ENCODE results near the gene KRTAP10-10. TPM values are rescaled to one million over a fixed set of nuclear protein-coding genes. Genes with fewer than 3 reads are reported as not detected.

The KRTAP10-10 gene
- total RNA-seq, 4 donors from 2014 or later = 3.3 to 8.0 TPM; not detected in 2

GRCh38 chr21:44667612-44668011 lies 30.5 kb downstream of the KRTAP10-10 start:
- H3K9me3 ChIP-seq = peaks cover 10% of the 10 kb centered on the region
- H3K4me1 ChIP-seq = no peaks in the 10 kb centered on the region
- DNase-seq (ENCODE audit: low spot score in 2 of 2) = no peak
- H3K27ac ChIP-seq = no peak overlapping the region
- 81% methylated on average over 1 of the region's 1 CpG for WGBS
- H3K36me3 ChIP-seq = no peaks in the 10 kb centered on the region
- H3K4me3 ChIP-seq = no peak overlapping the region
- H3K27me3 ChIP-seq = no peaks in the 10 kb centered on the region
- no peak for TF ChIP-seq POLR2AphosphoS5 (IDR thresholded peaks at IDR 0.05)
- TF ChIP-seq, protein P1, sequence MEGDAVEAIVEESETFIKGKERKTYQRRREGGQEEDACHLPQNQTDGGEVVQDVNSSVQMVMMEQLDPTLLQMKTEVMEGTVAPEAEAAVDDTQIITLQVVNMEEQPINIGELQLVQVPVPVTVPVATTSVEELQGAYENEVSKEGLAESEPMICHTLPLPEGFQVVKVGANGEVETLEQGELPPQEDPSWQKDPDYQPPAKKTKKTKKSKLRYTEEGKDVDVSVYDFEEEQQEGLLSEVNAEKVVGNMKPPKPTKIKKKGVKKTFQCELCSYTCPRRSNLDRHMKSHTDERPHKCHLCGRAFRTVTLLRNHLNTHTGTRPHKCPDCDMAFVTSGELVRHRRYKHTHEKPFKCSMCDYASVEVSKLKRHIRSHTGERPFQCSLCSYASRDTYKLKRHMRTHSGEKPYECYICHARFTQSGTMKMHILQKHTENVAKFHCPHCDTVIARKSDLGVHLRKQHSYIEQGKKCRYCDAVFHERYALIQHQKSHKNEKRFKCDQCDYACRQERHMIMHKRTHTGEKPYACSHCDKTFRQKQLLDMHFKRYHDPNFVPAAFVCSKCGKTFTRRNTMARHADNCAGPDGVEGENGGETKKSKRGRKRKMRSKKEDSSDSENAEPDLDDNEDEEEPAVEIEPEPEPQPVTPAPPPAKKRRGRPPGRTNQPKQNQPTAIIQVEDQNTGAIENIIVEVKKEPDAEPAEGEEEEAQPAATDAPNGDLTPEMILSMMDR (IDR thresholded peaks at IDR 0.05) = no peak
- TF ChIP-seq EP300 (IDR thresholded peaks at IDR 0.05) = no peak
- TF ChIP-seq POLR2A (IDR thresholded peaks at IDR 0.05) = no peak

GRCh38 chr21:44670642-44671432 lies 33.7 kb downstream of the KRTAP10-10 start:
- H3K4me1 ChIP-seq = no peaks in the 10 kb centered on the region
- DNase-seq (ENCODE audit: low spot score in 2 of 2) = no peak
- peaks cover 7% of the 10 kb centered on the region for H3K9me3 ChIP-seq
- WGBS = 95% methylated on average over 2 of the region's 3 CpGs
- no peaks in the 10 kb centered on the region for H3K27me3 ChIP-seq
- no peak overlapping the region for H3K4me3 ChIP-seq
- no peaks in the 10 kb centered on the region for H3K36me3 ChIP-seq
- no peak for TF ChIP-seq POLR2A (IDR thresholded peaks at IDR 0.05)
- TF ChIP-seq EP300 (IDR thresholded peaks at IDR 0.05) = no peak
- TF ChIP-seq, protein P1 (IDR thresholded peaks at IDR 0.05) = no peak
- TF ChIP-seq POLR2AphosphoS5 (IDR thresholded peaks at IDR 0.05) = no peak
- no peak overlapping the region for H3K27ac ChIP-seq

DNA sequence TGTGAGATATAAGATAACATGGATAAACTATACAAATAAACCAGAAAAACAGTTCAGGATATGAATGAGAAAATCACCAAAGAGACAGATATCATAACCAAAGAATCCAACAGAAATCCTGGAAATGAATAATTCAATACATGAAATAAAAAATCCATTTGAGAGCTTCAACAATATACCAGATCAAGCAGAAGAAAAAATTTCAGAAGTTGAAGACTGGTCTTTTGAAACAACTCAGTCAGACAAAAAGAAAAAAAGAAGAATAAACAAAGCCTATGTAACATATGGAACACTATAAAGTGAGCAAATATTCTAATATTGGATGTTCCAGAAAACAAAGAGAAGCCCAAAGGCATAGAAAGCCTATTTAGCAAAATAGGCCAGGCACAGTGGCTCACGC lies 34.8 kb downstream of the KRTAP10-10 start:
- Histone ChIP-seq H3K36me3 (no peaks in the 10 kb centered on the region), H3K9me3 (peaks cover 7% of the 10 kb centered on the region), H3K27me3 (no peaks in the 10 kb centered on the region), H3K4me1 (no peaks in the 10 kb centered on the region), H3K4me3 (no peak overlapping the region), H3K27ac (no peak overlapping the region)
- no peak for DNase-seq (ENCODE audit: low spot score in 2 of 2)
- WGBS = 90% methylated on average over 1 of the region's 1 CpG
- TF ChIP-seq EP300 (IDR thresholded peaks at IDR 0.05) (no peak), POLR2A (IDR thresholded peaks at IDR 0.05) (no peak)
- TF ChIP-seq, protein P1 (IDR thresholded peaks at IDR 0.05) = no peak

DNA sequence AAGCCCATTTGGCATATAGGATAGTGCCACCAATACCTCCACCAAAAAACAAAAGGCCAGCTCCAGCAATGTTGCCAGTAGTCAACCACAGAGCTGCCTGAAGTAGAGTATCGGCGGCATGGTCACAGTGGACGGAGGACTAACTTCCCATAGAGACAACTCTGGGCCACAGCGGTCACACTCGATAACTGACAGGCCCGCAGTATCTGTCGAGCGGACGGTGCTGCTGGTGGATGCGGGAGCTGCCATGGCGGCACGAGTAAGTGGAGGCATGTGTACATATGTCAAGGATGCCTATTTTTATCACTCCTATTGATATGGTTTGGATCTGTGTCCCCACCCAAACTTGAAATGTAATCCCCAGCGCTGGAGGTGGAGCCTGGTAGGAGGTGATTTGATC lies 40.7 kb downstream of the KRTAP10-10 start:
- no peak for DNase-seq (ENCODE audit: low spot score in 2 of 2)
- H3K4me1 ChIP-seq = no peaks in the 10 kb centered on the region

GRCh38 chr21:44681152-44681551 lies 44.0 kb downstream of the KRTAP10-10 start:
- H3K4me1 ChIP-seq = no peaks in the 10 kb centered on the region
- no peak for TF ChIP-seq EP300 (IDR thresholded peaks at IDR 0.05)
- TF ChIP-seq, protein P1 (IDR thresholded peaks at IDR 0.05) = no peak
- TF ChIP-seq POLR2AphosphoS5 (IDR thresholded peaks at IDR 0.05) = no peak
- no peak for TF ChIP-seq POLR2A (IDR thresholded peaks at IDR 0.05)
- no peak overlapping the region for H3K27ac ChIP-seq
- no peak overlapping the region for H3K4me3 ChIP-seq
- WGBS = 82% methylated on average over 11 of the region's 11 CpGs
- DNase-seq (ENCODE audit: low spot score in 2 of 2) = no peak
- H3K9me3 ChIP-seq = no peaks in the 10 kb centered on the region
- no peaks in the 10 kb centered on the region for H3K36me3 ChIP-seq
- H3K27me3 ChIP-seq = peaks cover 5% of the 10 kb centered on the region

More for the DNA sequence above, 40.7 kb downstream of the KRTAP10-10 start:
- Histone ChIP-seq H3K27ac (no peak overlapping the region), H3K4me3 (no peak overlapping the region), H3K36me3 (no peaks in the 10 kb centered on the region), H3K9me3 (no peaks in the 10 kb centered on the region), H3K27me3 (peaks cover 3% of the 10 kb centered on the region)
- WGBS = 96% methylated on average over 13 of the region's 13 CpGs
- TF ChIP-seq POLR2A (IDR thresholded peaks at IDR 0.05) (no peak), POLR2AphosphoS5 (IDR thresholded peaks at IDR 0.05) (no peak), EP300 (IDR thresholded peaks at IDR 0.05) (no peak)
- TF ChIP-seq, protein P1 (IDR thresholded peaks at IDR 0.05) = no peak
